Parathyroid adenoma (tissue), 2 donors: ENCODE data around the gene KRT76.

Experiments used
- H2AFZ ChIP-seq: fragments of 300-600 bp; sonication (generic); one replicate; pipeline ENCODE4 v1.7.0; 2017; ENCODE audit warnings: antibody characterized with exemption, mild to moderate bottlenecking
- H3K27ac ChIP-seq: fragments of 300-600 bp; sonication (generic); one replicate; pipeline ENCODE4 v1.7.0; 2017
- H3K27me3 ChIP-seq: fragments of 300-600 bp; sonication (generic); one replicate; pipeline ENCODE4 v1.7.0; 2017; ENCODE audit warnings: low read length; ENCODE audit not compliant: control insufficient read depth, insufficient read depth
- H3K36me3 ChIP-seq: fragments of 300-600 bp; sonication (generic); one replicate; pipeline ENCODE4 v1.7.0; 2017; ENCODE audit warnings: low read length; ENCODE audit not compliant: control insufficient read depth, insufficient read depth
- H3K4me1 ChIP-seq: fragments of 300-600 bp; sonication (generic); one replicate; pipeline ENCODE4 v1.7.0; 2017; ENCODE audit warnings: control low read depth
- H3K4me2 ChIP-seq: fragments of 300-600 bp; sonication (generic); one replicate; pipeline ENCODE4 v1.7.0; 2017; ENCODE audit warnings: low read length
- H3K4me3 ChIP-seq: fragments of 300-600 bp; sonication (generic); one replicate; pipeline ENCODE4 v1.7.0; 2017; ENCODE audit warnings: low read depth, low read length
- H3K79me2 ChIP-seq: fragments of 300-600 bp; sonication (generic); one replicate; pipeline ENCODE4 v1.7.0; 2017; ENCODE audit warnings: control low read depth
- H3K9ac ChIP-seq: fragments of 300-600 bp; sonication (generic); one replicate; pipeline ENCODE4 v1.7.0; 2017; ENCODE audit warnings: mild to moderate bottlenecking
- H3K9me3 ChIP-seq: fragments of 300-600 bp; sonication (generic); one replicate; pipeline ENCODE4 v1.7.0; 2017; ENCODE audit warnings: low read length; ENCODE audit not compliant: control insufficient read depth
- CTCF ChIP-seq: fragments of 300-600 bp; sonication (generic); IDR thresholded peaks from one replicate; pipeline ENCODE4 v1.7.0; 2017; ENCODE audit warnings: antibody characterized with exemption, mild to moderate bottlenecking
- donor health status: primary hyperparathyroidism.

The KRT76 gene

GRCh38 chr12:52776913-52777395 lies at the start of gene KRT76:
TSS of gene KRT76 (minus strand) at chr12:52777345. CDS start at chr12:52777291, 54 bp downstream.
- H3K36me3 ChIP-seq = no peaks in the 10 kb centered on the region
- no peak for TF ChIP-seq CTCF
- no peaks in the 10 kb centered on the region for H3K9me3 ChIP-seq
- no peak within 1 kb of the TSS for H3K9ac ChIP-seq
- no peaks in the 10 kb centered on the region for H3K4me1 ChIP-seq
- H3K27me3 ChIP-seq = no peaks in the 10 kb centered on the region
- no peak within 1 kb of the TSS for H3K4me3 ChIP-seq
- no peak within 1 kb of the TSS for H3K4me2 ChIP-seq
- H2AFZ ChIP-seq = no peak within 1 kb of the TSS
- H3K79me2 ChIP-seq = no peaks in the 10 kb centered on the region
- no peak within 1 kb of the TSS for H3K27ac ChIP-seq

GRCh38 chr12:52825961-52826360 lies 48.8 kb upstream of the KRT76 start:
- Histone ChIP-seq H3K9me3 (no peaks in the 10 kb centered on the region), H3K4me1 (peaks cover 3% of the 10 kb centered on the region), H3K4me2 (no peak overlapping the region), H3K27me3 (no peaks in the 10 kb centered on the region), H2AFZ (no peak overlapping the region), H3K79me2 (no peaks in the 10 kb centered on the region), H3K27ac (no peak overlapping the region), H3K4me3 (no peak overlapping the region), H3K36me3 (no peaks in the 10 kb centered on the region), H3K9ac (no peak overlapping the region)
- TF ChIP-seq CTCF = no peak

- no peaks in the 10 kb centered on the region for H3K36me3 ChIP-seq
- H3K4me3 ChIP-seq = no peak overlapping the region
- no peak for TF ChIP-seq CTCF
- H3K9me3 ChIP-seq = no peaks in the 10 kb centered on the region
- H2AFZ ChIP-seq = no peak overlapping the region
- no peaks in the 10 kb centered on the region for H3K79me2 ChIP-seq
- no peak overlapping the region for H3K27ac ChIP-seq
- no peak overlapping the region for H3K9ac ChIP-seq
- H3K4me1 ChIP-seq = peaks cover 3% of the 10 kb centered on the region
- H3K4me2 ChIP-seq = no peak overlapping the region
- no peaks in the 10 kb centered on the region for H3K27me3 ChIP-seq
Observed at GRCh38 chr12:52824741-52825410, 47.7 kb upstream of the KRT76 start.

- Histone ChIP-seq H3K36me3 (no peaks in the 10 kb centered on the region), H3K27me3 (no peaks in the 10 kb centered on the region)
Observed at GRCh38 chr12:52823761-52824450, 46.8 kb upstream of the KRT76 start.

More at GRCh38 chr12:52823761-52824450, 46.8 kb upstream of the KRT76 start:
- Histone ChIP-seq H3K9ac (no peak overlapping the region), H3K4me2 (no peak overlapping the region), H3K79me2 (no peaks in the 10 kb centered on the region), H3K4me3 (no peak overlapping the region), H3K9me3 (no peaks in the 10 kb centered on the region), H2AFZ (no peak overlapping the region), H3K27ac (no peak overlapping the region), H3K4me1 (peaks cover 4% of the 10 kb centered on the region)
- TF ChIP-seq CTCF = no peak
